ENCODE measurements around the gene MXRA7.
"Not testable (repeated sequence)": the region's sequence is repeated elsewhere in the genome, so short reads cannot be mapped to it uniquely, and the experiment has no call there.

Gene MXRA7

GRCh38 chr17:76716146-76716838, 5.5 kb upstream of the MXRA7 start:
- DNase-seq (ENCODE audit: low read depth in 2 of 2) = peak; percentile 61 to 68

- DNase-seq (ENCODE audit: low read depth in 2 of 2) = no peak
These were observed 4.7 kb upstream of the MXRA7 start for GRCh38 chr17:76715496-76715830.

- DNase-seq (ENCODE audit: low read depth in 2 of 2) = peak in 1 of 2 donors; percentile 23
These were observed 4.2 kb upstream of the MXRA7 start for GRCh38 chr17:76714822-76715495.

- DNase-seq (ENCODE audit: low read depth in 2 of 2) = no peak
These were observed 3.6 kb upstream of the MXRA7 start for GRCh38 chr17:76714336-76714735.

GRCh38 chr17:76713765-76714164, 3.0 kb upstream of the MXRA7 start:
- no peak for DNase-seq (ENCODE audit: low read depth in 2 of 2)

- not testable (repeated sequence) for DNase-seq (ENCODE audit: low read depth in 2 of 2)
These were observed 1.6 kb upstream of the MXRA7 start for GRCh38 chr17:76712321-76712720.

- not testable (repeated sequence) for DNase-seq (ENCODE audit: low read depth in 2 of 2)
These were observed 558 bp downstream of the MXRA7 start for GRCh38 chr17:76709951-76710862.

- DNase-seq (ENCODE audit: low read depth in 2 of 2) = no peak
These were observed 1.5 kb downstream of the MXRA7 start for GRCh38 chr17:76709077-76709950.

- no peak for DNase-seq (ENCODE audit: low read depth in 2 of 2)
These were observed 2.6 kb downstream of the MXRA7 start for GRCh38 chr17:76707985-76708807.

- DNase-seq (ENCODE audit: low read depth in 2 of 2) = no peak
These were observed 3.9 kb downstream of the MXRA7 start for GRCh38 chr17:76706817-76707216.

- DNase-seq (ENCODE audit: low read depth in 2 of 2) = no peak
These were observed 6.0 kb downstream of the MXRA7 start for GRCh38 chr17:76704805-76705204.

GRCh38 chr17:76702941-76703637, 7.7 kb downstream of the MXRA7 start:
- no peak for DNase-seq (ENCODE audit: low read depth in 2 of 2)

GRCh38 chr17:76702076-76702475, 8.7 kb downstream of the MXRA7 start:
- DNase-seq (ENCODE audit: low read depth in 2 of 2) = no peak

GRCh38 chr17:76701471-76701967, 9.2 kb downstream of the MXRA7 start:
- DNase-seq (ENCODE audit: low read depth in 2 of 2) = no peak

- DNase-seq (ENCODE audit: low read depth in 2 of 2) = no peak
These were observed 9.9 kb downstream of the MXRA7 start for GRCh38 chr17:76700617-76701470.

- no peak for DNase-seq (ENCODE audit: low read depth in 2 of 2)
These were observed 10.5 kb downstream of the MXRA7 start for GRCh38 chr17:76700270-76700616.

GRCh38 chr17:76698466-76698977, 12.2 kb downstream of the MXRA7 start:
- not testable (repeated sequence) for DNase-seq (ENCODE audit: low read depth in 2 of 2)

GRCh38 chr17:76697702-76698465, 12.9 kb downstream of the MXRA7 start:
- DNase-seq (ENCODE audit: low read depth in 2 of 2) = no peak

All from stimulated activated CD8-positive, alpha-beta memory T cell treated with anti-CD3 and anti-CD28 coated beads, Interleukin-15, amount 100 ng/mL, for 4 hours (primary cell).